ENCODE results near the gene MACF1.
A peak's percentile ranks its signal among the peaks of the same experiment; 100 is the strongest.
"Not testable (repeated sequence)": the region's sequence is repeated elsewhere in the genome, so short reads cannot be mapped to it uniquely, and the experiment has no call there.

Gene MACF1

DNA sequence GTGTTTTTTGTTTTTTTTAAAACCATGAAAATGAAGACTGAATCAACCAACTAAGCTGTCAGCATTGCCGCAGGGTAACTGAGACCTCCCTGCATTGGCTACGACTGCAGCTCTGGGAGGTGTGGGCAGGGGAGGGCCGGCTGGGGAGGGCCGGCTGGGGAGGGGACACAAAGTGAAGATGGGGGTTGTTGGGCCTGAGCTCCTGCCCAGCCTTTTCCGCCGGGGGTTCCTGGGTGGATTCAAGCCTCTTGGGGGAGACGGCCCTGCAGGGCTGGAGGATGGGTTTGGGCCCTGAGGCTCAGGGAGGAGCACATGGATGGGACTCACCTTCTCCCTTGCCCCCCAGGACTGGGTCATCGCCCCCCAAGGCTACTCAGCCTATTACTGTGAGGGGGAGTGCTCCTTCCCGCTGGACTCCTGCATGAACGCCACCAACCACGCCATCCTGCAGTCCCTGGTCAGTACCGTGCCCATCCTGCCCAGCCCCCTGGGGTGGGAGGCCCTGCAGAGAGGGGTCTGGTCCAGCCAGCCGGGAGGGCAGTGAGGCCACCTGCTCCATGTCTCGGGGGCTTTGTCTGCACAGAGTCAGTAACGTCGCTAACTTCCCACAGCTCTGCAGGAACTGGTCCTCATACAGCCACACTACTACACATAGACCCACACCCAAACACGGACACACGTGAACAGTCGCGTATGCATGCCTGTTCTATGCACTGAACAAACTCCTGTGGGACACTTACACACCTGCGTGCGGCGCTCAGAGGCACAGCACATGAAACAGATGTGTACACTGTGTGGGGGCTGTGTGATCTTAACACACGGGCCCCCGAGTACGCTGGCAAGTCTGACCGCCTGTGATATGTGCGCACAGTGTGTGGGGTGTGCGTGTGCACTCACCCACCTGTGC lies 318.4 kb downstream of the MACF1 start:
- DNase-seq: no peak

DNA sequence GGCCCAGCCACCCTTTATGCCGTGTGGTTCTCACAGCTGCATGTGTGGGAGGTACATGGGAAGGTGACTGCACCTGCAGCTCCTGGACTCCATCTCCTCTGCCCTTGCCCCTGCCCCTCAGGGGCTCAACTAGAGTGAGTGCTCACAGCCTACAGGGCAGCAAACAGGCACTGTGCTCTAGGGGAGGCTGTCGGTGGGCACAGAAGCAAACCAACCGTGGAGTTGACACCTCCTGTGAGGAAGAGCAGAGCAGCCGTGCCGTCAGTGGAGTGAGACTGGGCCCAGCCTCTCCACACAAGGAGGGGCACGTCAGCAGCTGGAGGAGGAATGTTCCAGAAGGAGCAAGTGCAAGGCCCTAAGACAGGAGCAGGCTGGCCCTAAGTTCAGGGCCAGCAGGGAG lies 319.7 kb downstream of the MACF1 start:
- no peak for DNase-seq

DNA sequence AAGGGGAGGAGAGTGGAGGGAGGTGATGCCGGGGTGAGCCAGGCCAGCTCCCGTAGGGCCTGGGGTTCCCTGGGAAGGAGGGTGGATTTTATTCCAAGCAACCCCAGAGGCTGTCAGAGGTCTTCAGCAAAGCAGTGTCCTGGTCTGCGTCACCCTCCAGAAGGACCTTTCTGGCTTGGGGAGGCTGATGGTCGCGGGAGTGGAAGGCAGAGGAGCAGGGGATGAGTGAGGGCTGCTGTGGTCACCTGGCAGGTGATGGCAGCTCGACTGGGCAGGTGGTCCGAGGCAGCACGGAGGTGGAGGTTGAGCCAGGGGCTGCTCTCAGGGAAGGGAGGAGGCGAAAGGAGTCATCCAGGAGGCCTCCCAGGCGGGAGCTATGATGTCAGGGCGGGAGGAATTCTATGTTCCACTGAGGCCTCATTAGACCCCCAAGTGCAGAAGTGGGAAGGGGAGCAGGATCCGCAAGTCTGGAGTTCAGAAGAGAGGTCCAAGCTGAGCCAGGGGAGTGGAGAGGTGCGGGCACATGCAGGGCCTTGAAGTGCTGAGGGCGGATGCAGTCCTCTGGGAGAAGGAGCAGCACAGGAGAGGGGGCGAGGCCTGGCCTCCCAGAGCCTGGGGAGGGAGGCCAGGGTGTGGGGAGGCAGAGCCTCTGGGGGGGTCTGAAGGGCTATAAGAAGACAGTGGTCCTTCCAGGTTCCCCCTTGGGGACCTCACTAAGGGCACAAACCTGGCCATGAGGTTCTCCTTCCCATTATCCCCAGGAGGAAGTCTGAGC lies 320.3 kb downstream of the MACF1 start:
- no peak for DNase-seq

DNA sequence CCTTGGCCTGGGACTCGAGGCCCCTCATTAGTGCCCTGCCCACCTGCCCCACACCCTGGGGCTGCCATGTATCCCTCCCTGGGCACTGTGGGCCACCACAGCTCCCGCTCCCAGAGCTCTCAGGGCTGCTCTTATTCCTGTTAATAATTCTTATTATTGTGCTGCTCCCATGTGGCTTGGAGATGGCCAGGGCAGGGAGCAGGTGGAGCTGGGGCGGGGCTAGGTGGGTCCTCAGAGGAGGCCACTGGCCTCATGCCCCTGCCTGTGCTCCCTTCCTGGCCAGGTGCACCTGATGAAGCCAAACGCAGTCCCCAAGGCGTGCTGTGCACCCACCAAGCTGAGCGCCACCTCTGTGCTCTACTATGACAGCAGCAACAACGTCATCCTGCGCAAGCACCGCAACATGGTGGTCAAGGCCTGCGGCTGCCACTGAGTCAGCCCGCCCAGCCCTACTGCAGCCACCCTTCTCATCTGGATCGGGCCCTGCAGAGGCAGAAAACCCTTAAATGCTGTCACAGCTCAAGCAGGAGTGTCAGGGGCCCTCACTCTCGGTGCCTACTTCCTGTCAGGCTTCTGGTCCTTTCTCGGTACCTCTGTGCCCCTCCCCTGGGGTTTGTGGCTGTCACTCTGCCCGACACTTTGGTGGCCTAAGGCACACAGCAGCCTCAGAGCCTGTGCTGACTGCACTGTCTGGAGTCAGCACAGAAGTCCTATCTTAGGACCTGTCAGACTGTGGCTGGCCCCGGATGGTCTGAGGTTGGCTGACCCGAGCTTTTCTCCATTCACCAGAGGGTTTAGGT lies 321.1 kb downstream of the MACF1 start:
- DNase-seq: peak; percentile 79

DNA sequence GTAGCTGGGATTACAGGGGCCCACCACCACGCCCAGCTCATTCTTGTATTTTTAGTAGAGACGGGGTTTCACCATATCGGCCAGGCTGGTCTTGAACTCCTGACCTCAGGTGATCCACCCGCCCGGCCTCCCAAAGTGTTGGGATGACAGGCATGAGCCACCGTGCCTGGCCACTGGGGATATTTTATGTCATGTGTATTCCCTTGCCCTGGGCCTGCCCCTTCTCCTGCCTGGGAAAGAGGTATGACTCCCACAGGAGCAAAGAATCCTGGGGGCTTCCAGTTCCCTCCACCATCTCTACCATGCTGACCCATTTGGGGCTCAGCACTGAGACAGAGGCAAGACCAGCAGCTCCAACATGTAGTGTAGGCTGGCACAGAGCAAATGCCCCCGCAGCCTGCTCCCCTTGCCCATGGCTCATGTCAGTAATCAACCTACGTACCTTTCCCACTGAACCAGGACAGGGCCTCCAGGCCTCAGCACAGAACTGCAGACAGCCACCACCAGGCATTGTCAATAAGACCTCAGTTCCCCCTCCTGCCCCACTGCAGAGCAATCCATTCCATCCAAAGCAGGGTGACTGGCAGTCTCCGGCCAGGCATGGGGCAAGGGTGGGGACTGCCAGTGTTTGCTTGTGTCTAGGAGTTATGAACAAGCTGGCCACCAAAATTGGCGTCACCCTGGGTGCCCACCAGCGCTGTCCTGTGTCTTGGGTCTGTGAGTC lies 322.1 kb downstream of the MACF1 start:
- no peak for DNase-seq

DNA sequence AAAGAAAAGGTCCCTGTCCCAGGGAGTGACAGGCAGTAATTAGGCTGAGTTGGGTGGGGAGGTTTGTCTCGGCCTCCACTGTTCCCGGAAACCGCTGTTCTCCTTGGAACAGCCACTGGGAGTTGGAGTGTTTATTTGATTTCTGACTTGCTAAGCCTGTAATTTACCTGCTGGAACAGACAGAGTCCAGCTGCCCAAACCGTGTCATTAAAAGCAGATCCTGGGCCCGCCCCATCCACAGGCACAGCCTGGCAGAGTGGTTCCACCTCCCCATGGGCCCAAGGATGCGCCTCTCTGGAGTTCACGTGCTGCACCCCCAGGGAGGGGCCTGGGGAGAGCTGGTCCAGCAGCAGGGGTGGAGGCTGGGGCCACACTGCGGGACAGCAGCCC lies 322.7 kb downstream of the MACF1 start:
- not testable (repeated sequence) for DNase-seq

DNA sequence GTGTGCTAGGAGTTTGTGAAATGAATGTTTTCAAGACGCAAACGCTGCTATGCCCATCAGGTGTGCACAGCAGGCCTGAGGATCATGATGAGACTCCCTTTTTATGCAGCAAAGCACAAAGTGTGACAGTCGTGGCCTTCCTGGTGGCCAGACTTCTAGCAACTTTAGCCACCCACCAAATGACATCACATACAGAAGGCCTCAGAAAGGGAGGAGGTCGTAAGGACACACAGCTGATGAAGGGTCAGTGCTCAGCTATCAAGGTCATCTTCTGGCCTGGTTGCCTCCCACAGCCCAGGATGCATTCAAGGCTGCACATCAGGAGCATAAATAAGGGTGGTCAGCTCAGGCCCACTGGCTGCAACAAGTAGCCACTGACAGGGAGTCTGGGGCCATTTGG lies 323.6 kb downstream of the MACF1 start:
- no peak for DNase-seq

DNA sequence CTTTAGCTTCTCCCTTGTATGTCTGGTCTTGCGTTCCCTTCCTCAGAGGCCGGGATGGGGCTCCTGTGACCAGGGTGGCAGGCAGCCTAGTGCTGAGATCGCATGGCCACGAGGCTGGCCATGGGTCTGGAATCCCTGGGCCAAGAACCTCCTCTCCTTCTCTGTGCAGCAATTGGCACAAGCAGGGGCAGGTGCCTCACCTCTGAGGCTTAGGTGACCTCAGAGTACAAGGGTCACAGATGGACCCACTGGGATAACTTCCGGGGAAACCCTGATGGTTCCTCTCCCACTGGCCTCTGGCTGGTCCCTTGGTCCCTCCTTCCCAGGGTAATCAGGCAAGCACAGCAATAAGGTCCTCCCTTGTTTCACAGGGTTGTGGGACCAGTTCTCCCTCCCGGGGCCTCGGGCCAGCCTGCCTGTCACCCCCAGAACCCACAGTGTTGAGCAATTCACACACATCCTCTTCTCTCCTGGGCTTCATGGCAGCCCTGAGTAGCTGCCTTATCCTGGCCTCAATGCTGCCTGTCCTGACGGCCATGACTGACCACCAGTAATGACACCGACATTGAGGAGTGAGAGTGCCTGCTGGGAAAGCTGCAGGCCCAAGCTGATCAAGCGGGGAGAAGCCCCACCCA lies 325.5 kb downstream of the MACF1 start:
- no peak for DNase-seq

DNA sequence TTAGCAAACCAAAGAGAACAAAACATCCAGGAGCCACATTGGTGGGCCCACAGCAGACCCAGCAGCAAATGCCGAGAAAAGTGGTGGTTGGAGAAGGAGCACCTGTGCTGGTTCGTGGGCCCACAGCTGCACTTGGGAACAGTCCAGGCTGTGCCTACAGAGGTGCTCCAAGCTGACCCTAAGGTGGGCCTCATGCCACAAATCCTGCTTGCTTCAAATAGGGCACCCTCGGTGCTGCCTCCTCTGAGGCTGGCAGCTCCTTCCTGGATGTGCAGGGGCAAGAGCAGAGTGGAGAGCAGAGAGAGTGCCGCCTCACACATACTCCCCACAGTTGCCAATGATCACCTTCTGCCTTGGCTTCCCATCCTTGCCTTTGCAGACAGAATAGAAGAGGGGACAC lies 327.0 kb downstream of the MACF1 start:
- no peak for DNase-seq

DNA sequence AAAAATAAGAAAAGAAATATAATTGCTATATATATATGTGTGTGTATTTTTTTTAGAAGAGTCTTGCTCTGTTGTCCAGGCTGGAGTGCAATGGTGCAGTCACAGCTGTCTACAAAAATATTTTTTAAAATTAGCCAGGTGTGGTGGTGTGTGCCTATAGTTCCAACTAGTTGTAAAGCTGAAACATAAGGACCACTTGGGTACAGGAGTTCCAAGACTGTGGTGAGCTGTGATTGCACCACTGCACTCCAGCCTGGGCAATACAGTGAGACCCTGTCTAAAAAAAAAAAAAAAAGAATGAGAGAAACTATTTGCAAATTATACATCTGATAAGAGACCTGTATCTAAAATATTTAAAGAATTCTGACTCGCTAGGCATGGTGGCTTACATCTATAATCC lies 328.9 kb downstream of the MACF1 start:
- DNase-seq: no peak
